DMS114 treated with DMSO at 0.1 percent for 48 hours (cell line): ENCODE data around the gene NEMP1.
"Not testable (repeated sequence)": the region's sequence is repeated elsewhere in the genome, so short reads cannot be mapped to it uniquely, and the experiment has no call there.

Source experiments
- DNase-seq: peaks from one replicate; lab custom pipeline; 2025; ENCODE audit not compliant: unreplicated experiment; lab: John Stamatoyannopoulos, UW

NEMP1 gene

GRCh38 chr12:57031138-57031725 lies 47.4 kb downstream of the NEMP1 start:
- DNase-seq, result no peak

- no peak for DNase-seq
These were observed 49.1 kb downstream of the NEMP1 start for GRCh38 chr12:57029457-57029856.

- DNase-seq, result no peak
These were observed 50.8 kb downstream of the NEMP1 start for GRCh38 chr12:57027805-57028153.

- no peak for DNase-seq
These were observed 51.4 kb downstream of the NEMP1 start for GRCh38 chr12:57027011-57027804.

GRCh38 chr12:57025196-57025595 lies 53.4 kb downstream of the NEMP1 start:
- no peak for DNase-seq

GRCh38 chr12:57022324-57022723 lies 56.3 kb downstream of the NEMP1 start:
- not testable (repeated sequence) for DNase-seq

- DNase-seq, result no peak
These were observed 58.4 kb downstream of the NEMP1 start for GRCh38 chr12:57019983-57020719.

GRCh38 chr12:57018906-57019305 lies 59.7 kb downstream of the NEMP1 start:
- no peak for DNase-seq

- not testable (repeated sequence) for DNase-seq
These were observed 60.2 kb downstream of the NEMP1 start for GRCh38 chr12:57018353-57018752.

GRCh38 chr12:57016348-57016747 lies 62.2 kb downstream of the NEMP1 start, which contains the start of gene TAC3:
TAC3 (minus strand) TSS chr12:57016529; CDS start chr12:57015797, 732 bp downstream.
- DNase-seq, result no peak

- DNase-seq, result no peak
These were observed 65.8 kb downstream of the NEMP1 start for GRCh38 chr12:57012600-57013465.

GRCh38 chr12:57011438-57012424 lies 66.9 kb downstream of the NEMP1 start:
- no peak for DNase-seq

GRCh38 chr12:57010627-57011247 lies 67.9 kb downstream of the NEMP1 start:
- DNase-seq, result no peak

- DNase-seq, result no peak
These were observed 68.5 kb downstream of the NEMP1 start for GRCh38 chr12:57009949-57010626.

- DNase-seq, result peak; percentile 72
These were observed 70.4 kb downstream of the NEMP1 start for GRCh38 chr12:57008178-57008577.

GRCh38 chr12:57006809-57007475 lies 71.6 kb downstream of the NEMP1 start:
- no peak for DNase-seq

- DNase-seq, result peak; percentile 32
These were observed 72.4 kb downstream of the NEMP1 start, which contains the start of gene ZBTB39 for GRCh38 chr12:57005980-57006808. ZBTB39 (minus strand) TSS chr12:57006546; CDS start chr12:57004917, 1,629 bp downstream.
